Stomach smooth muscle (tissue), 2 donors: ENCODE results near the gene GLRA3.

ENCODE experiments used
- H3K27ac ChIP-seq: one replicate; pipeline ENCODE4 v1.7.0; 2013; ENCODE audit warnings: mild to moderate bottlenecking, low read length, inconsistent platforms
- H3K27me3 ChIP-seq, 2 donors: one replicate each; pipeline ENCODE4 v1.7.0; 2013; ENCODE audit warnings: low read length in 2 of 2; ENCODE audit not compliant: insufficient read depth in 2 of 2, control insufficient read depth in 1 of 2
- H3K36me3 ChIP-seq, 2 donors: one replicate each; pipeline ENCODE4 v1.7.0; 2013; ENCODE audit warnings: low read length in 2 of 2; ENCODE audit not compliant: control insufficient read depth in 2 of 2, insufficient read depth in 2 of 2
- H3K4me1 ChIP-seq: one replicate; pipeline ENCODE4 v1.7.0; 2013; ENCODE audit warnings: low read length; ENCODE audit not compliant: control insufficient read depth, insufficient read depth
- H3K4me3 ChIP-seq, 2 donors: one replicate each; pipeline ENCODE4 v1.7.0; 2013; ENCODE audit warnings: low read length in 2 of 2
- H3K9ac ChIP-seq, 2 donors: one replicate each; pipeline ENCODE4 v1.7.0; 2013; ENCODE audit warnings: low read length in 2 of 2, mild to moderate bottlenecking in 1 of 2
- H3K9me3 ChIP-seq, 2 donors: one replicate each; pipeline ENCODE4 v1.7.0; 2013; ENCODE audit warnings: low read length in 2 of 2; ENCODE audit not compliant: control insufficient read depth in 2 of 2
- donor health status: healthy.
- donor health status: Pancreatic carcinoma.

Gene GLRA3

GRCh38 chr4:174596513-174596912 is 232.5 kb downstream of the GLRA3 start:
- H3K4me1 ChIP-seq = no peaks in the 10 kb centered on the region
- no peaks in the 10 kb centered on the region for H3K9me3 ChIP-seq
- H3K4me3 ChIP-seq = no peak overlapping the region
- H3K9ac ChIP-seq = no peak overlapping the region
- no peaks in the 10 kb centered on the region for H3K27me3 ChIP-seq
- no peaks in the 10 kb centered on the region for H3K36me3 ChIP-seq
- no peak overlapping the region for H3K27ac ChIP-seq

DNA sequence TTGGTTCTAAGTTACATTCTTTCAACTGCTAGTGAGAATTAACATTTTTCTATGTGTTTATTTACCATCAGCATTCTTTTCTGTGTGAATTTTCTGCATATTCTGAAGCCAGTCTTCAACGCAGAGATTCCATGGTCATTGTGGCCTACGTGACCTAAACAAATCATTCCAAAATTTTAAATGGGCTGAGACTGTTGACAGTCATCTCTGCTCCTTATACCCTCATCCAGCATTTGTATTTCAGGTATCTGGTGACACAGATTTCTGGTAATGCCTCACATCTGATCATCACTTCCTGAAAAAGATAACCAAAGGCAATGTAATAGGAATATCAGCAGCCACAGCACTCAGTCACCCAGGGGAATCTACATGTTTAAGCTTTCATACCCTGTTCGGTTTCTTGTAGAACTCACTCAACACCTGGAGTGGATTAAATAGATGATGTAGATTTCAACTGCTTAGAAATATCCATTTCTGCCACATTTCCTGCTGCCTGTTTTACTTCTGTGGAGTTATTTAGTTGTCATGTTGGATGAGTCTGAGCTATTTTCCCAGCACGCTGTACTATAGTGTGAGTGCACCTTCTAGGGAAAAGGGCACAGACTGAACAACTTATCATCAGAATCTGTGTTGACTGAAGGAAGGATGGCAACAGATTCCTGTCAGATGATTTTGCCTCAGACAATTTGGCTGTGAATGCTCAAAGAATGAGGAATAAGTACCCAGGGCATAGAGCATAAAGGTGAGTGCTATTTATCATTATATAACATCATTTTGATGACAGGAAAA is 233.7 kb downstream of the GLRA3 start:
- Histone ChIP-seq H3K9ac (no peak overlapping the region), H3K27me3 (no peaks in the 10 kb centered on the region), H3K4me1 (no peaks in the 10 kb centered on the region), H3K27ac (no peak overlapping the region), H3K9me3 (no peaks in the 10 kb centered on the region), H3K4me3 (no peak overlapping the region), H3K36me3 (no peaks in the 10 kb centered on the region)

DNA sequence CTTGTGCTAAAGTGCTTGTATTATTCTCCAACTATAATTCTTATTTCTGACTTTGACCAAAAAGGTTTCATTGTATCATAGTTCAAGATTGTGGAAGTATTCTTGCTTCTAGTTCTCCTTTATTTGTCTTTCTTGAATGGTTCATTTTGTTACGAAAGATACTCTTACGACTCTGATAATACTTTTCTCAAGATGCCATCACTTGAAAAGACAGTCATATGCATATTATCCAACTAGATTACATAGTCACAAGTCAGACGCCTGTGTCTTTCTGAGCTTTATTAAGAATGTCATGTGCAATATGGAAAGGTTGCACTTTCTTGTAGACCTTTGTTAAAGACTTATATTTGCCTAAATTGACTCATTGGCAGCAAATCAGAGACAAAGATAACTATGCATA is 235.3 kb downstream of the GLRA3 start:
- no peak overlapping the region for H3K27ac ChIP-seq
- H3K4me1 ChIP-seq = no peaks in the 10 kb centered on the region
- no peak overlapping the region for H3K9ac ChIP-seq
- no peak overlapping the region for H3K4me3 ChIP-seq
- no peaks in the 10 kb centered on the region for H3K36me3 ChIP-seq
- H3K27me3 ChIP-seq = no peaks in the 10 kb centered on the region
- H3K9me3 ChIP-seq = no peaks in the 10 kb centered on the region

DNA sequence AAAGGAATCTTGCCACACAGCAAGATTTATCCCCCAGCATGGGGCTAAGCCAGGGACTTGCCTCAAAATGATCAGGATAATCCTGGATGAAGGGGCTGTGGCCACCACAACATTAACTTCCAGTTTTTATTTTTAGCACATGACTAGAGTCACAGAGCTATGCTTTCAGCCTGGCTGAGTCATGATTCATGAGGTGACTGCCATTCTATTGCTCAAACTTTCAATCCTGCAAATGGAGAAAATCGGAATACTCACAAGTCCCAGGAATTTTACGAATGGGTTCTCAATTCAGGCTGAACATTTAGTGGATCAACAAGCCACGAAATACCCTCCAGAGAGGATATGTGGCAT is 236.1 kb downstream of the GLRA3 start:
- Histone ChIP-seq H3K27me3 (no peaks in the 10 kb centered on the region), H3K9ac (no peak overlapping the region), H3K36me3 (no peaks in the 10 kb centered on the region), H3K4me1 (no peaks in the 10 kb centered on the region), H3K4me3 (no peak overlapping the region), H3K27ac (no peak overlapping the region), H3K9me3 (no peaks in the 10 kb centered on the region)

DNA sequence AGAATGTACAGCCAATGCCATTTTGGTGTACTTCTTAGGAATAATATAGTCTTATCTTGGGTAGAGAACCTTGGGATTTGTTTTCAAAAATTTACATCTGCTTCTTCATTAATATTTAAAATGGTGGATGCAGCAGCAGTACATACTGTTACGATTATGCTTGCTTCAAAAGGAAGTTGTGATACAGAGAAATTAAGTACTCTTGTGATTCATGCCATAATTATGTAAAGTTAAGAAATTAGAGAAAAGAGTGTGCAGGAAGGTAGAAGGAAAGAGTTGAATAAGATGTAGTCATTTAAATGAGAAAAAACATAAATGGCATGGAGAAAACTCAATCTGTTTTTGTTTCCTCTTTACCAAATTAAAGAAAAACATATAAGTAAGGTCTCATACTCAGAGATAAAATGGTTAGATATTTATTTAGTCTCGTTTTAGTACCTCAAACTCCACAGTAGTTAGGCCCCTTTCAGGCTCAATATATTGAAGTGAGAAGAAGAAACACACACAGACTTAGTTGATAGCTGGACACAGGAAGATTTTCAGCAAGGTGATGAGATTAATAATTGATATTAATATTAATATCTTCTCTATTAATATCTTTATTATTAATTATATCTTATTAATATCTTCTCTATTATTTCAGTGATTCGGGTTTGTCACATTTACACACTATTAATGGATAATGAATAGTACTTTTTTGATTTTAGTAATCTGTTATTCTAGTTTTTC is 236.6 kb downstream of the GLRA3 start:
- no peaks in the 10 kb centered on the region for H3K9me3 ChIP-seq
- no peak overlapping the region for H3K4me3 ChIP-seq
- H3K27ac ChIP-seq = no peak overlapping the region
- no peaks in the 10 kb centered on the region for H3K36me3 ChIP-seq
- no peak overlapping the region for H3K9ac ChIP-seq
- H3K4me1 ChIP-seq = no peaks in the 10 kb centered on the region
- H3K27me3 ChIP-seq = no peaks in the 10 kb centered on the region

GRCh38 chr4:174591243-174592021 is 237.6 kb downstream of the GLRA3 start:
- Histone ChIP-seq H3K36me3 (no peaks in the 10 kb centered on the region), H3K27me3 (no peaks in the 10 kb centered on the region), H3K9me3 (no peaks in the 10 kb centered on the region), H3K27ac (no peak overlapping the region), H3K4me3 (no peak overlapping the region), H3K4me1 (no peaks in the 10 kb centered on the region), H3K9ac (no peak overlapping the region)

DNA sequence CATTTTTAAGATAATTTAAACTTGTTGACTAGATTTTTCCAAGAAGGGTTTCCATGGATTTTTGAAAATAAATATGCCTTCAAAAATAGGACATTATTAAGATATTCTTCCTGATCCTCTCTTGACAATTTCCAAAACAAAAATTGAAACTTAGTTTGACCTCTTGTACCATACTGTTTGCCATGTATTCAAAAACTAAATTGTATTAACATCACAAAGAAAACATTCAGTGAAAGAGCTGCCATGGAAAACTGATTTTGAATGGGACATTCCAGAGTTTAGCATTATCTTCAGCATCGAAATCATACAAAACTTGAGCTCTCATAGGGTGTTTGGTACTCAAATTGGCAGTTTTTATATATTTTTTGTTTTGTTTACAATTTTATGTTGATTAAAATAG is 238.7 kb downstream of the GLRA3 start:
- Histone ChIP-seq H3K27me3 (no peaks in the 10 kb centered on the region), H3K9ac (no peak overlapping the region), H3K4me3 (no peak overlapping the region), H3K36me3 (no peaks in the 10 kb centered on the region), H3K27ac (no peak overlapping the region), H3K4me1 (no peaks in the 10 kb centered on the region), H3K9me3 (no peaks in the 10 kb centered on the region)
